ENCODE results near the gene ARL15.

DNA sequence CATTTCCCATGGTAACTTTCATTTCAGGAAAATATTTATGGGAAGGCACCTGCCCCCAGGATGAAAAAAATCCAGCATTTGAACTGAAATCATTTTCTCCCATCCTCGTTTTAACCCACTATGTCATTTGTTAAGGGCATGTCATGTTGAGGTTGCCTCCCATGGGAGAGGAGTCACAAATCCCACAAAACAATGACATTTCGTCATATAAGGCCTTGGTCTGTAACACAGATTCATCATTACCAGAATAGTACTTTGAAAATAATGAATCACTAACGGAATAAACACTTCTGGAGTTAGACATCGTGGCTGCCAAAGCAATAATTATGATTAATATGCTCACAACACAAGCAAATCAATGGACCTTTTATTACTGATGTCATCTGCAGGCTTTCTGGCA lies 475.9 kb downstream of the ARL15 start:
- TF ChIP-seq, protein P1, sequence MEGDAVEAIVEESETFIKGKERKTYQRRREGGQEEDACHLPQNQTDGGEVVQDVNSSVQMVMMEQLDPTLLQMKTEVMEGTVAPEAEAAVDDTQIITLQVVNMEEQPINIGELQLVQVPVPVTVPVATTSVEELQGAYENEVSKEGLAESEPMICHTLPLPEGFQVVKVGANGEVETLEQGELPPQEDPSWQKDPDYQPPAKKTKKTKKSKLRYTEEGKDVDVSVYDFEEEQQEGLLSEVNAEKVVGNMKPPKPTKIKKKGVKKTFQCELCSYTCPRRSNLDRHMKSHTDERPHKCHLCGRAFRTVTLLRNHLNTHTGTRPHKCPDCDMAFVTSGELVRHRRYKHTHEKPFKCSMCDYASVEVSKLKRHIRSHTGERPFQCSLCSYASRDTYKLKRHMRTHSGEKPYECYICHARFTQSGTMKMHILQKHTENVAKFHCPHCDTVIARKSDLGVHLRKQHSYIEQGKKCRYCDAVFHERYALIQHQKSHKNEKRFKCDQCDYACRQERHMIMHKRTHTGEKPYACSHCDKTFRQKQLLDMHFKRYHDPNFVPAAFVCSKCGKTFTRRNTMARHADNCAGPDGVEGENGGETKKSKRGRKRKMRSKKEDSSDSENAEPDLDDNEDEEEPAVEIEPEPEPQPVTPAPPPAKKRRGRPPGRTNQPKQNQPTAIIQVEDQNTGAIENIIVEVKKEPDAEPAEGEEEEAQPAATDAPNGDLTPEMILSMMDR (conservative IDR thresholded peaks at IDR 0.05 in 1 of 2, IDR thresholded peaks at IDR 0.05 in 1 of 2; ENCODE audit: extremely low read depth in 1 of 2, insufficient read depth in 1 of 2, low read depth in 1 of 2, low read length in 2 of 2) = no peak
- TF ChIP-seq EZH2 (IDR thresholded peaks at IDR 0.05; ENCODE audit: borderline replicate concordance, low read length) = no peak
